GM12891 (cell line): ENCODE results near the gene CCDC8.

Experiments
- POLR2A ChIP-seq: IDR thresholded peaks from 2 replicates; pipeline ENCODE4 v1.6.1; 2011; ENCODE audit warnings: low read depth, low read length, control low read depth
- POLR2AphosphoS5 ChIP-seq: IDR thresholded peaks from 2 replicates; pipeline ENCODE4 v1.6.1; 2011; ENCODE audit warnings: low read depth, low read length, control low read depth

- TF ChIP-seq POLR2AphosphoS5: no peak
- no peak for TF ChIP-seq POLR2A
These were observed 45.2 kb downstream of the CCDC8 start for GRCh38 chr19:46368116-46368515.
